ENCODE measurements around the gene CAMKV.
A peak's percentile ranks its signal among the peaks of the same experiment; 100 is the strongest.

CAMKV gene

DNA sequence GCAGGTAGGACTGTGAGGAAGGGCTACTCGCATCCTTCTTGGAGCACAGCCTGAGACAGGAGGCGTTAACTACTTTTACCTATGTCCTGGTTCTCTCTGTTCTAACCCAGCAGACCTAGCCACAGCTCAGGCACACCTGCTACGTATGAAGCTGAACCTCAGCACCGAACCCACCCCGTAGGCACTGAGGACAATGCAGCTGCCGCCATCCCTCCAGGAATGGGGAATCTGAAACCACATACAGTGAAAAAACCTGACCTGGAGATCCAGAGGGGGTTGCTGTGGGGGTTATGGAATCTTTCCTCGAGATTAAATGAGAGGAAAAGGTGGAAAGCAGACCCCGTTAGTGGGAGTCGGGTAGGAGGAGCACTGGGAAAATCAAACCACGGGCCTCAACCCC is 19.6 kb upstream of the CAMKV start:
- DNase-seq, result no peak

DNA sequence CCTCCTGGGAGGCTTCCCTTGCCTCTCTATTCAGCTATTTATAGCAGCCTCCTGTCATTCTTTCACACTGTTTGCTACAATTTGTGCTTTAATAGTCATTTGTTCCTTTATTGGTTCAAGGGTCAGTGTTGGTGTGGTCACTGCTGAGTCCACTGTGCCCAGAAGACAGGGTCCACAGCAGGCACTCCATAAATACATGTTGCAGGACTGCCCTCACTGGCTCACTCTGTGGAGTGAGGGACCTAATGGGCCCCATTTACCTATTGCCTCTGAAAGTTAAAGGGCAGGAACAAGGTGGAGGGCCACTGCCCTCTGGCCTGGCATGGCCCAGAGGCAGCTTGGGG is 17.2 kb upstream of the CAMKV start:
- no peak for DNase-seq

GRCh38 chr3:49883998-49884397 is 14.3 kb upstream of the CAMKV start:
- no peak for DNase-seq

GRCh38 chr3:49882166-49882565 is 12.5 kb upstream of the CAMKV start:
- no peak for DNase-seq

DNA sequence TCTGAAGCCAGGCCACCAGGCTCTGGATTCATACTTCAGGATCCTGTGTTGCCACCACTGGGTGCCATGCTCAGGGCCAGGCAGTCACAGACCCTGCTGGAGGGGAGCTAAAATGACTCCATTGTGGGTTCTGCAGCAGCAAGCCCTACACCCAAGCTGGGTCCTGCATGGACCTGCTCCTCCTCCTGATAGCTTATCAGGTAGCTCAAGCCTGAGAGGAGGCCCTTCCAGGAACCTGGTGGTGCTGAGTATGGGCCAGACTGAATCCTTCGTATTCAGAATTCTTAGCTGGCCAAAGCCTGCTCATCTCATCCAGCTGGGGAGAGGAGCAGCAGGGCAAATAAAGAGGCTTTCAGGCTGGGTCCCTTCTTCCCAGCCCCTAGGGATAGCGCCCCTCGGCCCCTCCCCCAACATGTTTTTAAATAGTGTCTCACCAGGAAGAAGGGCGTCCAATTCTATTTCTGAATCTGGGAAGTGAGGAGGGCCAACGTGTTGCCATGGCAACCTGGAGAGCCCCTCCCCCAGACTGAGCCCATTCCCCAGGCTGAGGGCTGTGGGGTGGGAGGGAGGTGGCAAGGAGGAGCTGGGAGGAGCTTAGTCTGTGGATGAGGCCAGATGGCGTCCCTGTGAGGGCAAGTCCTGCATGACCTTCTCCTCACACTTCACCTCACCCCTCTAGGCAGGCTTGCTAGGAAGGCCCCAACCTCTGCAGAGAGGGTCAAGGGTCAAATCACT is 11.0 kb upstream of the CAMKV start:
- peak; percentile 60 for DNase-seq

- DNase-seq, result no peak
These were observed 10.0 kb upstream of the CAMKV start for GRCh38 chr3:49879721-49880120.

GRCh38 chr3:49878686-49879085 is 9.0 kb upstream of the CAMKV start:
- no peak for DNase-seq

GRCh38 chr3:49877716-49878115 is 8.0 kb upstream of the CAMKV start:
- no peak for DNase-seq

GRCh38 chr3:49876567-49876966 is 6.9 kb upstream of the CAMKV start:
- DNase-seq, result no peak

DNA sequence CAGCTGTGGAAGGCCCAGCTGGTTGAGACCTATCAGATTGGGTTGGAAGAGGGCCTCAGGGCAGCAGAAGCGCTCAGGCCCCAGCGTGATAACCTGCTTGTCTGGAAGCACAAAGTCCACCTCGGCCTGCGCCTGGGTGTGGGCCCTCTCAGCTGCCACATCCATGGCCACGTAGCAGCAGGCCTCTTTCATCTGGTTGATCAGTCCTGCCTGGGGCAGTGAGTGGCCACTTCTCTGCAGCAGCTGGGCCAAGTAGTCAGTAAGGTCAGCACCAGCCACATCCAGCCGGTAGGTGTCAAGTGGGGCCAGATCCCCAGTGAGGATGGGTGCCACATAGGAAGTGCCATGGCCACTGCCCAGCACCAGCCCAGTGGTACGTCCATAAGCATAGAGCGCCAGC is 3.9 kb upstream of the CAMKV start:
- no peak for DNase-seq

DNA sequence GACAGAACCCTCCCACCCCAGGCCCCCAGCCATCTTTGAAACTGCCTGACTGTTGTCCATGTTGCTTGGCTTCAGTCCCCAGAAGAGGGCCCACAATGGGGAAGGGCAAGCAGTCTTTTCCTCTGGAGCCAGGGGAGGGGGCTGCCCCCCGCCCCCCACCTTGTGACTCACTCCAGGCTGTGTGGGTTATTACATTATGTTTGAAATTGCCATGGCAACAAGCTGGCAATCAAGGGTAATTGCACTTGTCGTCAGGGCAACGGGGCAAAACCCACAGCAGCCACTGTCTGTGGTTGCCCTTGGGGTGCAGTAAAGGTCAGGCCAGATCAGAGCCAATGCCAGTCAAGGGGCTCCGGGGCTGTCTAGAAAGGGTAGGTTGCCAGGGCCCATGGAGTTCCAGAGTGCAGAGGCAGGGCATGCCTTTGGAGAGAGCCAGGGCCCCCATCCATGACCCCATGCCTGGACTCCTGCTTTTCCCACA is 3.1 kb upstream of the CAMKV start:
- DNase-seq, result peak; percentile 51

- DNase-seq, result no peak
These were observed 1.9 kb upstream of the CAMKV start for GRCh38 chr3:49871531-49872153.

DNA sequence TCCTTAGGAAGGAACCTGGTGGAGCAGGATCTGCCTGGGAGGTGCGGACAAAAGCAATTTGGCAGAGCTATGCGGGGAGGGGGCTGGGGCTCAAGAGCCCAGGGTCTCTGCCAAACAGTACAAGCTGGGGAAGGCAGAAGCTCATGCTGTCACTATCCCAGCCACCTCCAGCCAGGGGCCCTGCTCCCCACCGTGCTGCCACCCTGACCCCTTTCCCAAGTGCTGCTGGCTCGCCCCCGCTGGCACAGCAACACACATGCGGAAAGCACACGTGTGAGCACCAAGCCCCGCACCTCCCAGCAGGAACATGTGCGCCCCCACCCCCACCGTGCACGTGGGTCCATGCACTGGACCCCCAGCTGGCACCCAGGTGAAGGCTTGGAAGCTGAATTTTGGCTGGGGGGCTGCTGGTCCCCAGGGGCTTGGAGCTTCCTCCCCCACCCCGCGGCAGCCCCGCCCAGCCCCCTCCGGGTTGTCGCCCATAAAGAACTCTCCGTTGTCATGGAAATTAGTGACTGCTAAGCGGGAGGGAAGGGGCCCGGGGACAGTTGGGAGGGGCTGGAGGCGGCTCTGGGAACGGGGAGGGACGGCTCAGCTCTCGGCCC is 742 bp downstream of the CAMKV start:
- no peak for DNase-seq

GRCh38 chr3:49867871-49868321 is 1.8 kb downstream of the CAMKV start:
- peak; percentile 84 for DNase-seq

- no peak for DNase-seq
These were observed 2.3 kb downstream of the CAMKV start for GRCh38 chr3:49867400-49867799.

DNA sequence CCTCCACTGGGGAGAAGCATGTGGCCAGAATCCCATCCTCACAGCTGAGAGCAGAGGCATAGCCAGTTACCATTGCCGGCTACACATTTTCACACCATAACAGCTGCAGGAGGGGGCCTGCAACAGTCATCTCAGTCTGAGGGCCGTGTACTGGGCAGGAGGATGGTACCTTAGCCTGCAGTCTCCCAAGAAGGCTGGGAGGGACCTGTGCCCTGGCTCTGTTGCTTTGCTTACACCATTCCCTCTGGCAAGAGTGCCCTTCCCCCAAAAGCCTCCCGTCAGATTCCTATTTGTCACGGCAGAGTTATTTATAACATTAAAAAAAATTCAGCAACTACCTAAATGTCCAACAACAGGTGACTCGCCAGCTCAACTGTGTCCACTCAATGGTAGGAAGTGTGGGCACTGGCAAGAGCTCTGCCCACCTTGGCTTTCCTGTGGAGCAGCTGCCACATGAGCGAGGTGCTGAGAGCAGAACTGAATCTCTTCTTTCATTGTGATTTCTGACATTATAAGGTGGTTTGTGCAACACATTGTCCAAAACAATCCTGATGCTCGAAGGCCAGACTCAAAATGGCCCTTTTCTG is 4.4 kb downstream of the CAMKV start:
- no peak for DNase-seq

- DNase-seq, result no peak
These were observed 5.2 kb downstream of the CAMKV start for GRCh38 chr3:49864505-49864904.

- no peak for DNase-seq
These were observed 10.0 kb downstream of the CAMKV start for GRCh38 chr3:49859576-49860305.

- peak; percentile 98 for DNase-seq
These were observed 13.3 kb downstream of the CAMKV start, which contains the start of gene TRAIP for GRCh38 chr3:49856181-49857005. TSS of gene TRAIP (minus strand) at chr3:49856564. CDS start at chr3:49856453, 111 bp downstream.

DNA sequence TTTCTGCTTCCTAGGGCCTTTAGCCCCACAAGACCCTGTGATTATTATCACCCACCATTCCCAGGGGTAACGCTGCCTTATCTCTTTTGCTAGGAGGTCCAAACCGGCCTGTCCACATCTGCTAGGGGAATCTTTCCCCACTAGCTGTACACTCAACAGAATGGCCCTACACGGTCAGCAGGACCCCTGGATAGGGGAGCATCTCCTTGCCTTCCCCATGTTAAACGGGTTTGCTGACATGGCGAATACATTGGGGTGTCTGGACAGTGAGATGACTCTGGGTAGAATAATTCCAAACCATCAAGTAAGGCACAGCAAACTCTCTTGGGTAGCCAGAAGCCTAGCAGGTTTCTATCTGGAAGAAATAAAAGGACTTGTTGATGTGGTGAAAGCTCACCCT is 14.0 kb downstream of the CAMKV start:
- DNase-seq, result no peak

- no peak for DNase-seq
These were observed 24.0 kb downstream of the CAMKV start for GRCh38 chr3:49845694-49846093.
